HUDEP-2 (cell line): ENCODE results near the gene SLC25A13.

Experiments used
- DNase-seq, 76 experiments: peaks; one replicate each; lab custom pipeline; 2025; ENCODE audit not compliant: unreplicated experiment in 76 of 76; lab: John Stamatoyannopoulos, UW

Gene SLC25A13

GRCh38 chr7:96217147-96217546 lies 104.8 kb downstream of the SLC25A13 start:
- DNase-seq = no peak

GRCh38 chr7:96216373-96216772 lies 105.5 kb downstream of the SLC25A13 start:
- DNase-seq = no peak

- no peak for DNase-seq
Observed at GRCh38 chr7:96212474-96212873, 109.4 kb downstream of the SLC25A13 start.

GRCh38 chr7:96211954-96212353 lies 109.9 kb downstream of the SLC25A13 start:
- no peak for DNase-seq

DNA sequence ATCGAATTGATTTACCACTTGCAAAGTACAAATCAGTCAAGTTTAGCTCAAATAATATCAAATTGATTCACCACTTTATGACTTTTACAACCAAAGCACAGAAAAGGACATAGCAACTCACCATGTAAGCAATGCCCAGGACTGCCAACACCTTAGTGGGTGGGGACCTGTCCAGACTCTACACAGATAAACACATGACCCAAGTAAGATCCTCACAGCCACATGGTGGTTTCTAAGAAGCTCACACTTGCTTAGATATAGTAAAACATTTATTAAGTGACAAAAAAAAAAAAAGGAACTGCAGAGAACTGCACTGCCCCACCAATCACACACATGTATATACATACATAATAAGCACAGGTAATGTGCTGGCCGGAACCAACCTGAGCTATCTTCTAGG lies 116.2 kb downstream of the SLC25A13 start:
- DNase-seq = peak in 26 of 76 experiments; percentile 1 to 45 (median 12)

GRCh38 chr7:96204601-96205000 lies 117.3 kb downstream of the SLC25A13 start:
- no peak for DNase-seq

GRCh38 chr7:96203786-96204185 lies 118.1 kb downstream of the SLC25A13 start:
- no peak for DNase-seq

DNA sequence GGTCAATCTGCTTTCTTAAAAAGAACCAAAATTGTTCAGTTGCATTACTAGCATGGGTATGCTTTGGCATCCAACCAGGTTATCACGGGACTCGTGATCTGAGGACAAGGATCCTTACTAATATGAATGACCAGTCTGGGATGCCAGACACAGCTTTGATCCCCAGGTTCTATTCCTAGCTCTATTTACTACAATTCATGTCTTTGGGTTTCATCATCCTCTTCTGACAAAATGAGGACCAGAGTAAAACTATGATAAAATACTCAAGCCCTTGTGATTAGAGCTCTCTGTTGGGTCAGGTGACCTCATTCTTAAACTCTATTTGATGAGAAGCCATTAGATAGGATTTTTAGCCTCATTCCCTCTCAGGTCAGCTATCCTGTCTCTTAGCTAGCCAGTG lies 119.8 kb downstream of the SLC25A13 start:
- no peak for DNase-seq

DNA sequence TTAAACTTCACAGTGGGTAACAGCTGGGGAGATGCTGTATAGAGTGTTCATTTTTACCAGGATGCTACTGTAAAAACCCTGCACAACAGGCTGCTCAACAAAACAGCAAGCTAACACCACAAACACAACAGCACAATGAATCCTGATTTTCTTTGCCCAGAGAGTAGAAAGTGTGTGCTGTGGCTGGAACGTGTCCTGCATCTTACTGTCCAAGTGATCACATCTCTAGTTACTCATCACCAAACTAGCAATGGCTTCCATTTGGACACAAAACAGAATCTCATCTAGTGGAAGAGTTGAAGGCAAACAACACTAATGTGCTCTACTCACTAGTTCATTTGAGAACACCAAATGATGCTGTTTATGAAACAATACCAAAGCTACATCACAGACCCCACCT lies 121.2 kb downstream of the SLC25A13 start:
- no peak for DNase-seq

DNA sequence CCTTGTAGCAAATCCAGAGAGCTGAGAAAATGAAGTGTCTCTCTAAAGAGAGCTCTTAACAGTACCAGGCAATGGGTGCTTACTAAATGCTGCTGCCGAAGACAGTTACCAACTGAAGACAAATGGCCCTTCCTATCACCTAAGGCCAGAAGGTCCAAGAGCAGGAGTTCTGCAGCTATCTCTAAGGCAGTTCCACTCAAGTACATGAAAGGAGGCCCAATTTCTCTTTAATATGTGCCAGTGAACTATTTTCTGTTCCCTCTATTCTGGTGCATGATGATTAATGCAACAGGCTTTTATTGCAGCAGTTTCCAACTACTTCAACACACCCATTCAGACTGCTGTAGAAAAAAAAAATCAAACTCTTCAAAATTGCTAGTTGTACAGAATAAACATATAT lies 122.5 kb downstream of the SLC25A13 start:
- DNase-seq = peak in 33 of 76 experiments; percentile 1 to 67 (median 23)

DNA sequence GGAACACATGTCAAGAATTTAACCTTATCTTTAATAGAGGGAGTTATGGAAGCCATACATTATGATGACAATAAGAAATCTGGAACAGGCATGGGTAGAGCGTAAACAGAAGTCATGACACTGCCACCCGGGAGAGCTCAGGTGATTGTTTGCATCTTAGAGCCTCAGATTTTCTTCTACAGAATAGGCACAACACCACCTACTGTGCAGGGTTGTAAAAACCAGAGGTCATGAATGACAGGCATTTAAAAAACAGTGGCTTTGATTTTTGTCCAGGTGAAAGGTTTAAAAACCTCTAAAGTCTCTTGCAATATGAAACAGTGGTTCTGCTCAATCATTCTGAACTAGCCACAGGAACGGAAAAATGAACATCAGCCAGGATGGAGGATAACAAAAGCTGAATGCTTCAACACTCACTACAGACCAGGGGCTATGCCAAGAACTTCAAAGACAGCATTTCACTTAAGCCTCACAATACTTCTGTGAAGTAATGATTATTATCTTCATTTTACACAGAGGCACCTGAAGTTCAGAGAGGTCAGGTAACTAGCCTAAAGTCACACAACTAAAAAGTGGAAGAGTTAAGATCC lies 123.8 kb downstream of the SLC25A13 start:
- DNase-seq = no peak

GRCh38 chr7:96196676-96197075 lies 125.2 kb downstream of the SLC25A13 start:
- DNase-seq = no peak

GRCh38 chr7:96189129-96189820 lies 132.6 kb downstream of the SLC25A13 start:
- DNase-seq = no peak

GRCh38 chr7:96188591-96188991 lies 133.3 kb downstream of the SLC25A13 start:
- no peak for DNase-seq

DNA sequence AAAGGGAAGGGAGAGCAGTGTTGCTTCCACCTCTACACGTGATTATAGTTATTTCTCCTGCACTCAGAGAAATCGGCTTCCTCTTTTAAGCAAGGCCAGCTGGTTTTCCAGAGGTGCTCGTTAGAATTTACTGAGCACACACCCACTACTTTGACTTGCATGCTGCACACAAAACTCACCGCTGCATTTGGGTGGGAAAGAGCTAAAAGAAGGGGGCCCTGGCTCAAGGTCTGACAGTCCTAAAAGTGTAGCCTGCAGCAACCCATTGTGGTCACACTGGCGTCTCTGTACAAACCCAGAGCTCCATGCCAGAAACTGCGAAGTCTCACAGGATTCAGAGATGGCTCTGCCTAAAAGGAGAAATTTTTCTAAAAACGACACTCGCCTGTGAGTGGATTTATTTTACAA lies 133.7 kb downstream of the SLC25A13 start:
- no peak for DNase-seq

DNA sequence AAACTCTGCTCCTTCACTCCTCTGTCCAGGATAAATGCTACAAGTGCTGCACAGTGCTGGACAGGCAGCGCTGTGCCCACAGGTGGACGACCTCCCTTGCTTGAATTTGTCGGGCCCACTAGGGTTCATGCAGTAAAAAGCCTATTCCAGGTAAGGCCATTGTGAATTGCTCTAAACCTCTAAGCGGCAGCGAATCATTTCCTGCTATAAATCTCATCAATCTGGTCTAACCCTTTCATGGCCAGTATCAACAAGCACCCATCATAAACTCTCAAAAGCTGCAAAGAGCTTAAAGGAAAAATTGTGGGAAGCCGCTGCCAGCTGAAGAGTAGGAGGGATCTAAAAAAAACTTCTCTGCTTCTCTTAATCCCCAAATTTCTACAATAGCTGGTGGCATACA lies 134.2 kb downstream of the SLC25A13 start:
- DNase-seq = no peak

DNA sequence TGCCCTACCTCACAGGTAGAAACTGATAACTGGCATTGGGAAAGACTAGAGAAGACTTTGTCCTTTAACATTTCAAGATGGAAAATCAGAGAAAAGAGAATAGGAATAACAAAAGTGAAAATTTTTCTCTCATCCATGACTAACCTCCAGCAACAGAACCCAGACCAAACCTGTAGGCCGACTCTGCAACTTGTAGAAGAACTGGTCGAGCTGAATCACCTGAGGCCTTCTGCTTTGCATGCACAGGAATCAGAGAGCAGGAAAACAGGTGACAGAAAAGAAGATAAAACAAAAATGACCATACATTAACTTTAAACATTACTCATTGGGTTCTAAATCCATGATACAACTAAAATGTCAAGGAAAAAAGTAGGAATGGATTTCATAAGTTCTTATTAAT lies 137.1 kb downstream of the SLC25A13 start:
- no peak for DNase-seq

DNA sequence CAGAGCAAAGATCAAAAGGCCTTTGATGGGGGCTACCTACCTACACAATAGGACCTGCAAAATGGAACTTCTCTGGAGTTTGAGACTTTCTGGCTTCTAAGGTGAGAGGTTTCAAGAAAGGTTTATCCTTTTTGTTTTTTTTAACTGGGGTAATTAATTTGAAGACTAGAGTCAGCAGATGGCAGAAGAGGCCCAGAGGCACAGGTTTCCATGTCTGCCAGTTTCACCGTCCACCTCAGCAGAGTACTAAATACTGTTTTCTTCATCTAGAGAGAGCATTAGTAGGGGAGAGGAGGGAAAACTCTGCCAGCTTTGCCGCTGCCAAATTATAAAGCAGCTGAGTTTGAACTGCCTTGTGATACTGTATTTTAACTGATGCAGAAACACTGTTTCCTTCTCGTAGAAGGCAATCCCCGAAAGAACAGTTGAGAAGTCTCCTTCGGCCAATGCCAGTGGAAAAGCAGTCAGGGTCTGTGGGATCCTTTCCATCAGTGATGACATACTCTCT lies 138.7 kb downstream of the SLC25A13 start:
- DNase-seq = no peak

GRCh38 chr7:96182424-96183158 lies 139.3 kb downstream of the SLC25A13 start:
- DNase-seq = no peak

DNA sequence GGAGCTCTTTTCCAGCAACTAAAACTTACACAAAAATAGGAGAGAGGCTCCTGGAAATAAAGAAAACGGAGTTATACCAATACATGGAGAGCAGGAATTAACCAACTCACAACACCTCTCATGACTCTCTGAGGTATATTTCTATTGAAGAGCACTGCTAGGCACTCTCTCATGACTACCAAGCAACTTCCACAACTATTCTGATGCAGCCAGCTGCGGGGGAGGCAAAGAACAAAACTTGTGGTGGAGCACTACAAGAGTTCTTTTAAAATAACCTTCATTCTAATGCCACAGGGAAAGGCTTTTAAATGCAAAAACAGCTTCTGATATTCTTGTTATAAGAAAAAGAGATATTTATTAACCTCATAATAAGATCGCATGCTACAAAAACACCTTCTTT lies 140.7 kb downstream of the SLC25A13 start:
- no peak for DNase-seq

DNA sequence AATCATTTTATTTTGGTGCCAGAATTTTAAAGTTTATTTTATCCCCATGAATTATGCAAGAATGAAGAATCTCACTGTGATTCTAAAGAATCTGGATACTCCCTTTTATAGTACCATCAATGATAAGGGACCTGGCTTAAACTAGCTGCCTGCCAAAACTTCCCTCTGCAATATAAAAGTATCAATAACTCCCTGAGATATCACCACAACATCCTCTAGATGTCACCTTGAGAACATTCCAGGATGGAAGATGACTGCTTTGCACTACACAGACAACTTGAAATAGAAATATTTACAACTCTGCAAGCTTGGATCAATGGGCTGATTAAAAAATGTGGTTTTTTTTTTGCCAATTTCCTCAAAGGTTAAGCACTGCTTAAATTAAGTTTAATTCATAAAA lies 142.1 kb downstream of the SLC25A13 start:
- DNase-seq = no peak

DNA sequence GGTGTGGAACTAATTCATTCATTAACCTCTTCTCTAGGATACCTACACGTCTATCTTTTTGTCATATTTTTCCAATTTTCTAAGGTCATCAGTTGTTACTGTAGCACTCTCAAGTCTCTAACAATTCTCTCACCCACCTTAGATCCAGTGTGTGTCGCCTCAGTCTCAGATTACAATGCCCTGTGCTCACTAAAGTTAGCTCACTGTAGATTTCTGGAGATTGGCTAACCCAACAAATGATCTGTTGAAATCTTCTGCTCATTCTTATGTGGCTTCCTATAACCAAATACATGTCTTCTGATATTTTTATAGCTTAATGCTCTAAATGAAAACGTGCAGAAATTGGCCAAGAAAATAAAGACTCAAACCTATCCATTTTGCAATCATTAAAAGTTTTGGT lies 142.6 kb downstream of the SLC25A13 start:
- no peak for DNase-seq
